HCEC 1CT (cell line): ENCODE results near the gene REPS2.
"Not testable (repeated sequence)": the region's sequence is repeated elsewhere in the genome, so short reads cannot be mapped to it uniquely, and the experiment has no call there.

Experiments
- DNase-seq: peaks from one replicate; pipeline ENCODE4 v3.0.0-alpha.2; 2017

REPS2 gene

DNA sequence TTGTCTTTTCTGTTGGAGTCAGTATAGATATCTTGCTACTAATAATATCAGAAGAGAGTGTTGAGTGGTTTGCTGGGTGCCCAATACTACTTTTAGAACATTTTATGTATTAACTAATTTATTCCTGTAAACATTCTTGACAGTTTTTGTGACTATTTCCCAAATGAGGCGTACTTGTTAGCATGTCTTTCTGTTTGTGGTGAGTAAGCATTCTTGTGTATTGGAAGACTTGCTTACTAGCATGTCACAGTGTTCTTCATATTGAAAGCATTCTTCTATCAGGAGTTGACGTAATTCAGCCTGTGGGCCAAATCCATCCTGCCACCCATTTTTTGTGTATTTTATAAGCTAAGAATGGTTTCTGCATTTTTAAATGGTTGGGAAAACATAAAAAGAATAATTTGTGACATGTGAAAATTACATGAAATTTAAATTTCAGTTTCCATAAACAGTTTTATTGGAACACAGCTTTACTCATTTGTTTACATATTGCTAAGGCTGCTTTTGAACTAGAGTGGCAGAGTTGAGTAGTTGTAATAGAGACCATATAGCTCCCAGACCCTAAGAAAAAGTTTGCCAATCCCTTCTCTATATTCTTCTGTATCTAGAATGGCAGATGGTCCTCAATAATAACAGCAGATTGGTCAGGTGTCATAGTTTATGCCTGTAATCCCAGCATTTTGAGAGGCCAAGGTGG is 20.4 kb downstream of the REPS2 start:
- DNase-seq: no peak

DNA sequence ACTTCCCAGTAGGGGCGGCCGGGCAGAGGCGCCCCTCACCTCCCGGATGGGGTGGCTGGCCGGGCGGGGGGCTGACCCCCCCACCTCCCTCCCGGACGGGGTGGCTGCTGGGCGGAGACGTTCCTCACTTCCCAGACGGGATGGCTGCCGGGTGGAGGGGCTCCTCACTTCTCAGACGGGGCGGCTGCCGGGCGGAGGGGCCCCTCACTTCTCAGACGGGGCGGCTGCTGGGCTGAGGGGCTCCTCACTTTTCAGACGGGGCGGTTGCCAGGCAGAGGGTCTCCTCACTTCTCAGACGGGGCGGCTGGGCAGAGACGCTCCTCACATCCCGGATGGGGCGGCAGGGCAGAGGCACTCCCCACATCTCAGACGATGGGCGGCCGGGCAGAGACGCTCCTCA is 22.3 kb downstream of the REPS2 start:
- not testable (repeated sequence) for DNase-seq

DNA sequence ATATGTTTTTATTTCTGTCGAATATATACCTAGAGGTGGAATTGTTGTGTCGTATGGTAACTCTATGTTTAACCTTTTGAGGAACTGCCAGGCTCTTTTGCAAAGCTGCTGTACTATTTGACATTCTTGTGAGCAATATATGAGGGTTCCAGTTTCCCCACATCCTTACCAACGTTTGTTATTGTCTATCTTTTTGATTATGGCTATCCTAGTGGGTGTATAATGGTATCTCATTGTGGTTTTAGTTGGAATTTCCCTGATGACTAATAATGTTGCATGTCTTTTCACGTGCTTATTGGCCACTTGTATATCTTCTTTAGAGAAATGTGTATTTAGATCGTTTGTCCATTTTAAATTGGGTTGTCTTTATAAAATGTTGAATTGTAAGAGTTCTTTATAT is 24.5 kb downstream of the REPS2 start:
- peak; percentile 19 for DNase-seq

DNA sequence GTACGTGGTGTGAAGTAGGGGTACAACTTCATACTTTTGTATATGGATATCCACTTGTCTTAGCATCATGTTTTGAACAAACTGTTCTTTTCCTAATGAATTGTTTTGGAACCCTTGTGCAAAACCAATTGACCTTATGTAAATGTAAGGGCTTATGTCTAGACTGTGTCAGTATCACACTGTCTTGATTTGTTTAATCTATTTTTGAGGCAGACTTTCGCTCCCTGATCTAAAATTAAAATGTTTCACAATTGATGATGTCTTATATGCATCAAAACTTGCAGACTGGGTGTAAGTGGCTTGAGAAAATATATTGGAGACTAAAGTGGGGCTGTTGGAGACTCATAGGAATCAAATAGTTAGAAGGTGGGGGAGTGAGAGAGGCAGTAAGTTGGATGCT is 25.2 kb downstream of the REPS2 start:
- no peak for DNase-seq

DNA sequence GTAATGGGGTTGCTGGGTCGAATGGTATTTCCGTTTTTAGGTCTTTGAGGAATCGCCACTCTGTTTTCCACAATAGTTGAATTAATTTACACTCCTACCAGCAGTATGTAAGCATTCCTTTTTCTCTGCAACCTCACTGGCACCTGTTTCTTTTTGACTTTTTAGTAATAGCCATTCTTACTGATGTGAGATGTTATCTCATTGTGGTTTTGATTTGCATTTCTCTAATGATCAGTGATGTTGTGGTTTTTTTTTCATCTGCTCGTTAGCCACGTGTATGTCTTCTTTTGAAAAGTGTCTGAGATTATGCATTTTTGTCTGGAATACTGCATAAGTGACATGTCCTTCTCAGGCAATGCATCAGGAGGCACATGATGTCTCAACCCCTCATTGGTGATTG is 28.8 kb downstream of the REPS2 start:
- DNase-seq: no peak

DNA sequence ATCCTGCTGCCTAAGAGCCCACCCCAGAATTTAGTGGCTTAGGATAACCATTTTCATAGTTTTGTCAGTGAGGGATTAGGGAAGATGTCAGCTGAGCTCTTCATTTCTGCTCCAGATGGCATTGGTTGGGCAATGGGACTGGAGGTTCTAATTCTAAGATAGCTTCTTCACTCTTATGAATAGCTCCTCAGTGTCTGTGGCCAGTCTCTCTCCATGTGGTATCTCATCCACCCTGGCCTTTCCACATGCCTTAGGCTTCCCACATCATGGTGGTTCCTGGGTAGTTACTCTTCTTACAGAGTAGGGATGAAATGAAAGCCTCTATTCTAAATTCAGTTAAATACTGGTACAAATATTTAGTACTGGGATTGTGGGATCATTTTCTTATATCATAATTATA is 31.3 kb downstream of the REPS2 start:
- no peak for DNase-seq

DNA sequence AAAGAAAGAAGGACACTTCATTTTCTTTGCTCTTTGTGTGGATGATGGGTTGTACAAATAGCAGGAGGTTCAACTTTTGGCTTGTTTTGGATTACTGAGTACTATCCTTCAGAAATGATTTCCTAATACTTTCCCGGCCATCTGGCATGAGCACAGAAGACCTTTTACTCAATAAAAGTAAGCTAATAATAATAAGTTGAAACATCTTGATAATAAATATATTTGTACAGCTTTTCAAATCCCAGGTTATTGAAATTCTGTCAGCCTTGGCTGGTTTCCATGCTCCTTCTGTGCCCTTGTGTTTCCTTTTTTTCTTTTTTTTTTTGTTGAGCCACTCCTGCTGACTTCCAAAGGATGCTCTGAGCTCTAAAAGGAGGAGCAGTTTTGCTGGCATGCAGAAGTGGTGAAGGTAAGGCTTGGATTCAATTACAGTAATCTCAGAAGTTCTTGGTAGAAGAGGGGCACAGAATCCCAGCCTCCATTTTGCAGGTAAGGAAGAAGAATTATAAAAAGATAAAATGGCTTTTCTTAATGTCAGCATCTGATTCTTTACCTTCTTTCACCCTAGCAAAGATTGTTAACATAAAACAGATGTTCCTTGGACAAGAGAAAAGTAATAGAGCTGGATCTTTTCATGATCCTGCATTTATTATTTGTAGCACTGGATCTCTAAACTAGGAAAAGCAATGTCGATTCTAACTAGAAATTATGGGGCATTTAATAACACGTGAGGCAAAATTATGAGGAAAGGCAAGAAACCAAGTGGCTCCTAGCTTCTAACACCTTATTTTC is 31.9 kb downstream of the REPS2 start:
- DNase-seq: no peak

DNA sequence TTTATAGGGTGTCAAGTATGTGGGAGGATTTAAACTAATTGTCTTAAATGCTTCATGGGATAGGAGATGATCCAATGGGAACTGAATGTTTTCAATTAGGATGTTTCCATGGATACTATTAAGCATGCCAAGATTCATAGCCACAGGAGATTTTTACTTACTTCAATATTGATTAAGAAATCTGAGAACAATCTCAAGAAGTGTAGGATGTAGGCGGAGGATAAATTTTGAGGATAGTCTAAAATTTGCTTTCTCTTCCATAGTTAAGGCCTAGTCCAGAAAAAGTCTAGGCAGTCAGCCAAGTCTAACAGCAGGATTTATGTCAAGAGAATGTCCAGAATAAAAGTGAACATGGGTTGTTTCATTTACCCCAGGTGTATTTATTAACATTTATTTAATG is 32.8 kb downstream of the REPS2 start:
- DNase-seq: no peak

DNA sequence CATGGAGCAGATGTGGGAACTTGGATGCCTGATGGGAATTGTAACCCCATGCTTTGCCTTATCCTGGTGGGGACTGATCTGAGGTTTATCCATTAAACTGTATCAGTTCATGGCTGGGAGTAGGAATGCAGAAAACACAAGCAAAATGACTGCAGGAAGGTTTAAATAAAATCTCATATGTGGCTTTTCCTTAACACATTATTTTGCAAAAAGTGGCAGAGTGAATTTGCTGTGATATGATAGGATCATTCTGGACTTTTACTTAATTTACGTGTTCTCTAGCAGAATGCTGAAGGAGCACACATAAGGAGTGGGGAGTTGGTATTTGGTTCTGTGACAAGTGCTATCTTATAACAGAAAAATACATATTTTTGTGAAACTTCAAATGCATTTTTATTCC is 34.8 kb downstream of the REPS2 start:
- no peak for DNase-seq

DNA sequence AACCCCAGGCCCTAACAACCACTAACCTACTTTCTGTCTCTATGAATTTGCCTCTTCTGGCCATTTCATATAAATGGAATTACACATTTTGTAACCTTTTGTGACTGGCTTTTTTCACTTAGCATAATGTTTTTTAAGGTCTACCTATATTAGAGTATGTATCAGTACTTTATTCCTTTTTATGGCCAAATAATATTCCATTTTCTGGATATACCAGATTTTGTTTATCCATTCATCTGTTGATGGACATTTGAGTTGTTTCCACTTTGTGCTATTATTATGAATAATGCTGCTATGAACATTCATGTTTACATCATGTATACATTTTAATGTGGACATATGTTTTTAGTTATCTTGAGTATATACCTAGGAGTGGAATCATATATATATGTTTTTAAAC is 35.5 kb downstream of the REPS2 start:
- DNase-seq: no peak

DNA sequence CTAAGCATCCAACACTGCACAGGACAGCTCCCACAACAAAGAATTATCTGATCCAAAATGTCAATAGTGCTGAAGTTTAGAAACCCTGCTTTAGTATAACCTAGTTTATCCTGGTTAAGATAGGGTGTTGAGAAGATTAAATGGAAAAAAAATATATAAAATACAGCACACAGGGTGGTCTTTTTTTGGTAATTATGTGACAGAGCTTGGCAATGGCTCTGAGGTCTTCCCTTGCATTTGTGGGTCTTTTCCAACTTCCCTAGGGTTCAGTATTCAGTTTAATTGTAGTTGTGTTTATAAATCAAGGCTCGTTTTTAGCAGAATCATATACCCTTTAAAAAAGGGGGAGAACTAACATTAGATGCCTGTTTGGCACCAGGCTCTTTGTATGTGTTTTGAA is 36.6 kb downstream of the REPS2 start:
- DNase-seq: no peak

DNA sequence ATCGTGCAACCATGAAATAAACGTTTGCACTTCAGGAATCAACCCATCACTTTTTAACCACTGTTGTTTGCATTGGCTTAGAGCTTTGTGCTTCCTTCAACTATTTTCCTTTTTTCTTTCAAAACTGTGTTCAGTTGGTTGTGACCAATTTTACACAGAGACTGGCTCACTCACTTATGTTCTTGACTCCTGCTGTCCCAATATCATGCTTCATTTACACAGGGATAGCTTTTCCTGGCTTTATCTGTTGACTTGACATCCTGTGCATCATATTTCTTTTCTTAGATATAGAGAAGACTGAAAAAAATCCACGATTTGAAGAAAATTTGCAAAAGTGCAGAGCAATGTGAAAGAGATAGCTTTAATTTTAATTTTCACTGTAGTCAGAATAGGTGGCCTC is 38.8 kb downstream of the REPS2 start:
- DNase-seq: no peak

DNA sequence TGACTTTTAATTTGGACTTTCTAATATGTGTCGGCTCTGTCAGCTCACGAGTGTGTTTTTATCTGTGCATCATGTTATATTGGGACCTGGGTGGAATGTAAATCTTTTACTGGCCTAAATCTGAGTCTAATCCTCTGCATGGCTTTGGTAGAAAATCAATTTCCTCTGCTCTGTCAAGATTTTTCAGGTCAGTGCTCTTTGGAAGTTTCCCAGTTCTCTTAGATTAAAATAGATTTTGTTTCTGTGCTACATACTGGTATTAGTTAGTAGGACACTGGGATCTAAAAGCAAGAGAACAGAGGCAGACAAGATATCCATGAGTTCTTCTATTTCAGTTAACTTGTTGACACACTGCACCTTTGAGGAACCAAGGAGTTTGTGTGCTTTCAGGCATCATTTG is 39.7 kb downstream of the REPS2 start:
- no peak for DNase-seq

DNA sequence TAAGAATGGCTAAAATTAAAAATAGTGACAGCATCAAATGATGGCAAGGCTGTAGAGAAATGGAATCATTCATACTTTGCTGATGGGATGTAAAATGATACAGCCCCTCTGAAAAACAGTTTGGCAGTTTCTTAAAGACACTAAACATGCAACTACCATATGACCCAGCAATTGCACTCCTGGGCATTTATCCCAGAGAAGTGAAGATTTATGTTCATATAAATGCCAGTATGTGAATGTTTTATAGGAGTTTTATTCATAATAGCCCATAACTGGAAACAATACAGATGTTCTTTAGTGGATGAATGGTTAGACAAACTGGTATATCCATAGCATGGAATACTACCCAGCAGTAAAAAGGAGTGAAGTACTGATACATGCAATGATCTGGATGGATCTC is 43.3 kb downstream of the REPS2 start:
- DNase-seq: no peak

DNA sequence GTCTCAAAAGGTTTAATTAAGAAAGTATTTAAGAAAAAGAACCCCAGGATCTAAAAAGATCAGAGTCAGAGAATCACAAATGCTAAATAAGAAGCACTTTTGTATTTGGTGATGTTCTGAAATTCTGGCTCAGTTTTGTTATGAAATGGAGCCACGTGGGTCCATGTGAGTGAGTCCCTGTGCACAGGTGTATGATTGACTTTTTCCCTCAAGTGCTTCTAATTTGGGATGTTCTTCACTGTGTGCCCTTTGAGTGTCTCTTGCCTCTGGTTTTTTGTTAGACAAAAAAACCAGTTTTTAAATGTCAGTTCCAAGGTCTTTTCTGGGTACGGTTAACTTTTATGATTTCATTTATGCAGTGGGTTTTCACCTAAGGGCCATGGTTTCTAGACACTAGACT is 44.4 kb downstream of the REPS2 start:
- no peak for DNase-seq

DNA sequence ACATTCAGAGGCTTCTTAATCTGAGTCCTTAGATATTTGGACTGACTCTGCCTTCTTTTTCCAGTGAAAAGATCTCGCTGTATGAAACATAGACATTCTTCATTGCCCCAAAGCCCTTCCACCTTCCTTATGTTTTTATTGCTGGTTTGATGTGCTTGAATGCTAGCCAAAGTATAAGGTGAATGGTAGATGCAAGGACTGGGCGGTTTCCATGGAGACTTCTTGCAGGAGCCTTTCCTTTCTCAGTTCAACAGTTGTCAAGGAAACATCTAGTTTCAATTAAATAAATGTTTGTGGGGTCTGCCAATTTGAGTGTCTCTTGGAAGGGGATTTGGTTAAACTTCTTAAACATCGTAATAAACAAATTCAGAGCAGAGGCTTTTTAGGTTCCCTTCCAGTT is 46.0 kb downstream of the REPS2 start:
- DNase-seq: no peak

DNA sequence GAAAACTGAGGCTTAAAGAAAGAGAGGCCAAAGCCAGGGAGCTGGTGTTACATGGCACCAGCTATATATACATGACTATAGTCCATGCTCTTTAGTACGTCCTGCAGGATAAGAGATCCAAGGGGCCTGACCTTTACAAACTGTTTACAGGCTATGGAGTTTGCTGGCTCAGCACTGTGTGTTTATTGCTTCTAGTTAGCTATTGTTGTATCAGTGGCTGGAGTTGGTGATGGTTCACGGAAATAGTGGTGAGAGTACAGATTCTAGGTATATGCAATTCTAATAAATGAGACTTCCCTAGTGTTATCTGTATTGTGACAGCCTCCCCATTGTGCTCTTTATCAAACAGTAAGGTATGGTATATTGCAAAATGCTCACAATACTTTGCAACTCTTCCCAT is 46.5 kb downstream of the REPS2 start:
- no peak for DNase-seq

DNA sequence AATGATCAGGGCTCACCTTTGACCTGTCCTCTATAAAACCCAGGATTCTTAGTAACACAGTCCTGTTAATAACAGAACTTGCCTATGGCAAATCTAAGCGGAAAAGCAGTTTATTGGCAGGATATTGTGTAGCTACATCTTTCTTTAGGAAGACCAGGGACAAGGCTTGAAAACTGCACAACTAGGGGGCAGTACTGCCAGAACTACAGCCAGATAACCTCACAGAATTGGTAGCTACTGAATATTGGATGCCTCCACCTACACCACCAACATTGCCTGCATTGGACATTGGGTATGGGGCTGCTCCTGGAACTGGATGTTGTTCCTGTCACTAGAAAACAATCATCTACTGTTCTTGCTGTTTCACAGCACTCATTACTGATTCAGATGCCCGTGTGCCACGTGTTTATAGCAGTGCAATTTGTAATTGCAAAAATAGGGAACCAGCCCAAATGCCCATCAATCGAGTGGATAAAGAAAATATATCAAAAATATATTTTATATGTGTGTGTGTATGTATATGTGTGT is 47.4 kb downstream of the REPS2 start:
- no peak for DNase-seq

DNA sequence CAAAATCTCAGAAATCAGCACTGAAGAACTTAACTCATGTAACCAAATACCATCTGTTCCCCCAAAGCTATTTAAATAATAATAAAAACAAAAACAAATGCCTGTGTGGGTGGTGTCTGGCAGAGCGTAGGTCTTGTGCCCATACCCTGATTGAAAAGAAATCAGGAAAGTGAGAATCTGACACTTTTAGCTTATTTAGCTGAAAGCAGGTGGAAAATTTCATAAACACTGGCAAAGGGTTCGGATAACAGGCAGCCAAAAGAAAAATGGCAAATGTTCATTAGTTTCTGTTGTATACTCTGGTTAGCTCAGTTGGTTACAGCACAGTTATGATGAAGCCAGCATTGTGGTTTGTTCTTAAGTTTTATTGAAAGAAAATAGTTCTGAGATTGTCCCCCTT is 48.3 kb downstream of the REPS2 start:
- no peak for DNase-seq

DNA sequence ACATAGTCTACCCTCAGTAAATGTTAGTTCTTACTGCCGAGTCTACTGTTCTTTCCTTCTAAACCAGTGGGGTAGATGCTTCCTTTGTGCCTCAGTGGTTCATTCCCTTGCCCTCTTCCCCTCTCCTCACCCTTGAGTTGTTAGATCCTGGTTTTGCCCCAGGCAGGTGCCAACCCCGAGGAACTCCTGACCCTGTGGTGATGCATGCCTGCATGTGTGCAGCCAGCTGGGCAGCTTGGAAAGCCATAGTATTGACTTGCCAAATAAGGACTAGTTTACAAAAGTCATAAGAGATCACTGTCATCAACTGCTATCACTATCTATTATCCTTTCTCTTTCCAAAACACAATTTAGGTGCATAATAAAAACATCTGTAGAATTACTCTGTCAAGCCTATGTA is 50.9 kb downstream of the REPS2 start:
- no peak for DNase-seq

DNA sequence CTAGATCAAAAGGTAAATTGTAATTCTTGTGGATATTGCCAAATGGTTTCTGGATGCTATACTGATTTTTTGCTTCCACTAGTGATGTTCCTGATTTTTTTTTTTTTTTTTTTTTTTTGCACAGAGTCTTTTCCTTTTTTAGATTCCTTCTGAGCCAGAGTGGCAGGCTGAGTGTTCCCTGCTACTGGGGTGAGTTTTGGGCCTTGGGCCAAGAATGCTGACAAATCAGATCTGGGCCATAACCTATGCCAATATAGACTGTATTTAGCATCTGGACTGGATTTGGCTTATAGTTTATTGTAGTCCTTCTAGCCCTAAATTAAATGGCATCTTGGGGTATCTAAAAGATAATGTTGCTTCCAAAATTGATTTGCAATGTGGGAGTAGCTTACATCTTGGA is 52.8 kb downstream of the REPS2 start:
- DNase-seq: no peak

DNA sequence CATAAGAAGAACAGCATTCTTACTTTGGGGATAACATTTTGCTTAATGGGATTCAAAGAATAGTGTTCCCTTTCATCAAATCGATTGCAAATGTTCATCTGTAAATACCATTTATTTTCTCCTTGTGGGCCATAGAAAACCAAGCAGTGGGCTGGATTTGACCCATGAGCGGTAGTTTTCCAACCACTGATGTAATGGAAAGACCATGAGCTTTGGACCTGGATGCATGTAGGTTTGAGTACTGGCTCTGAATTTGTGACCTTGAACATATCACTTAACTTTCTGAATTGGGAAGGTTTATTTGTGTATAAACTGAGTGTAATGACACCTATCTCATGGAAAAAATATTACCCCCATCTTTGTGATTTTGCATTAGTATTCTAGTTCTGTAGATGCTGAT is 54.3 kb downstream of the REPS2 start:
- no peak for DNase-seq

DNA sequence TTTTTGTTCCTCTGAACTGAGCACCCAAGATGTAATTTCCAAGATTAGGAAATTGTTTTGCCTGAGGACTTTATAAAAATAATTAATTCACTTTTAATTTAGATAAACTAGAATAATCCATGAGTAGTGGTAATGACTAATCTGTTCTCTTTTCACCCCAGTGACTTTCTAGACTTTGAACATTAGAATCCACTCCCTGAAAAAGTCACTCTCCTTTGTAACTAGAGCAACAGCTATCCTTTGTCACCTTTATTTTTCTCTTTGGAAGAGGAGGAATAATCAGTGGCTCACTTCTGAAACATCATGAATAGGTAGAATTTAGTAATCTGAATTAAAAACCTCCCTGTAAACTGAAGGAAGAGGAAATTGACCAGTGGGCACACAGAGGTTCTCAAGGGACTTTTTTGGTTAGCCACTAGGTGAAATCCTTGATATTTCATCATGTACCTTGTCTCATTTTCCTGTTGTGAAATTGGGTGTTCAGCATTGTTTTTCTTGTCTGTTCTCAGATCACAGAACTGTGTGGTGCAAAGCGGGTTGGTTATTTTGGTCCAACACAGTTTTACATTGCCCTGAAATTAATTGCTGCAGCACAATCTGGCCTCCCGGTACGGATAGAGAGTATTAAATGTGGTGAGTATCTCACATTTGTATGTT is 59.4 kb downstream of the REPS2 start:
- no peak for DNase-seq

DNA sequence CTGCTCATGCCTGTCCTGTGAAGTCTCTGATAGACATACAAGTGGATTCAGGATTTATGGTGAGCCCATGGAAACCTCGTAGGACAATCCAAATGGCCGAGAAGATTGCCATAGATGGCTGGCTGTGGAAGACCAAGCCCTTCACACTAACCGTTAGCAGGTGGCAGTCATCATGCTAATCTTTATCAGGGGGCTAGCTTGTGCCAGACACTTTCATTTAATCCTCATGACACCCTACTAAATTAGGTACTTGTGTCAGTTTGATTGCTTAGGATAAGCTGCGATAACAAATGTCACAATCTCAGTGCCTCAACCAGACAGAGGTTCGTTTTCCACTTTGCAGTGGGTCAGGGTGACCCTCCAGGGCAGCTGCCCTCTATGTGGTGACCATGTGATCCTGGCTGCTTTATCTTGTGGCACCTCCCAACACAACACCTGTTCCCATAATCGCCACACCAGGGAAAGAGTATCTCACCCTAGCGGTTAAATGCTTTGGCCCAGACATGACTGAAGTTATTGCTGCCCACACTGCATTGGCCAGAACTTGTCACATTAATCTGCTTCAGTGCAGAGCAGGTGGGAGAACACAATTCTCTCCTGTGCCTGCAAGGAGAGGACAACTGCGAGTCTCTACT is 60.8 kb downstream of the REPS2 start:
- DNase-seq: peak; percentile 20
